Esophagus squamous epithelium (tissue), 4 donors: ENCODE data around the gene IGF1R.

ENCODE experiments used
- CTCF ChIP-seq, 6 experiments: fragments of 450-650 bp in 4 of 6; fragments of 200-600 bp in 2 of 6; sonication (generic) in 2 of 6; IDR thresholded peaks; one replicate each; pipeline ENCODE4 v1.5.1; 2016 to 2019; ENCODE audit warnings: antibody characterized with exemption in 6 of 6, mild to moderate bottlenecking in 4 of 6, moderate library complexity in 4 of 6
- POLR2A ChIP-seq, 4 donors: fragments of 450-650 bp; IDR thresholded peaks; one replicate each; pipeline ENCODE4 v1.6.1; 2017; ENCODE audit warnings: antibody characterized with exemption in 4 of 4, mild to moderate bottlenecking in 4 of 4, moderate library complexity in 3 of 4

GRCh38 chr15:98794748-98795147, 146.4 kb downstream of the IGF1R start:
- TF ChIP-seq CTCF (IDR thresholded peaks at IDR 0.05): no peak
- no peak for TF ChIP-seq POLR2A (IDR thresholded peaks at IDR 0.05)
